ENCODE data around the gene S100A11. TPM values are rescaled to one million over a fixed set of nuclear protein-coding genes. Genes with fewer than 3 reads are reported as not detected.

S100A11 gene
- total RNA-seq, 1 donor from 2014 or later = 826 TPM

- no peak for DNase-seq (ENCODE audit: low read depth)
- TF ChIP-seq CTCF (IDR thresholded peaks at IDR 0.05; ENCODE audit: insufficient read depth, low read length, poor library complexity, severe bottlenecking) = no peak
- Histone ChIP-seq H3K27me3 (ENCODE audit: control insufficient read depth, insufficient read depth, low read length) (no peaks in the 10 kb centered on the region), H3K4me3 (ENCODE audit: low read depth, low read length) (no peak overlapping the region), H3K36me3 (ENCODE audit: control insufficient read depth, insufficient read depth, low read length) (no peaks in the 10 kb centered on the region)
Measured at GRCh38 chr1:152044386-152044785, 7.6 kb upstream of the S100A11 start.

- no peak for TF ChIP-seq CTCF (IDR thresholded peaks at IDR 0.05; ENCODE audit: insufficient read depth, low read length, poor library complexity, severe bottlenecking)
- Histone ChIP-seq H3K27me3 (ENCODE audit: control insufficient read depth, insufficient read depth, low read length) (no peaks in the 10 kb centered on the region), H3K36me3 (ENCODE audit: control insufficient read depth, insufficient read depth, low read length) (no peaks in the 10 kb centered on the region), H3K4me3 (ENCODE audit: low read depth, low read length) (no peak overlapping the region)
- no peak for DNase-seq (ENCODE audit: low read depth)
Measured at GRCh38 chr1:152043870-152044269, 7.1 kb upstream of the S100A11 start.

- Histone ChIP-seq H3K27me3 (ENCODE audit: control insufficient read depth, insufficient read depth, low read length) (no peaks in the 10 kb centered on the region), H3K36me3 (ENCODE audit: control insufficient read depth, insufficient read depth, low read length) (no peaks in the 10 kb centered on the region), H3K4me3 (ENCODE audit: low read depth, low read length) (no peak overlapping the region)
- no peak for TF ChIP-seq CTCF (IDR thresholded peaks at IDR 0.05; ENCODE audit: insufficient read depth, low read length, poor library complexity, severe bottlenecking)
- no peak for DNase-seq (ENCODE audit: low read depth)
Measured at GRCh38 chr1:152042030-152042429, 5.2 kb upstream of the S100A11 start.

GRCh38 chr1:152039886-152040285 lies 3.1 kb upstream of the S100A11 start:
- Histone ChIP-seq H3K4me3 (ENCODE audit: low read depth, low read length) (no peak overlapping the region), H3K27me3 (ENCODE audit: control insufficient read depth, insufficient read depth, low read length) (no peaks in the 10 kb centered on the region), H3K36me3 (ENCODE audit: control insufficient read depth, insufficient read depth, low read length) (no peaks in the 10 kb centered on the region)
- DNase-seq (ENCODE audit: low read depth) = no peak
- TF ChIP-seq CTCF (IDR thresholded peaks at IDR 0.05; ENCODE audit: insufficient read depth, low read length, poor library complexity, severe bottlenecking) = no peak

- no peak for DNase-seq (ENCODE audit: low read depth)
- H3K36me3 ChIP-seq (ENCODE audit: control insufficient read depth, insufficient read depth, low read length) = no peaks in the 10 kb centered on the region
- H3K4me3 ChIP-seq (ENCODE audit: low read depth, low read length) = no peak overlapping the region
- H3K27me3 ChIP-seq (ENCODE audit: control insufficient read depth, insufficient read depth, low read length) = no peaks in the 10 kb centered on the region
- no peak for TF ChIP-seq CTCF (IDR thresholded peaks at IDR 0.05; ENCODE audit: insufficient read depth, low read length, poor library complexity, severe bottlenecking)
Measured at GRCh38 chr1:152039461-152039860, 2.7 kb upstream of the S100A11 start.

GRCh38 chr1:152038871-152039270 lies 2.1 kb upstream of the S100A11 start:
- no peak for TF ChIP-seq CTCF (IDR thresholded peaks at IDR 0.05; ENCODE audit: insufficient read depth, low read length, poor library complexity, severe bottlenecking)
- DNase-seq (ENCODE audit: low read depth) = no peak
- Histone ChIP-seq H3K27me3 (ENCODE audit: control insufficient read depth, insufficient read depth, low read length) (no peaks in the 10 kb centered on the region), H3K36me3 (ENCODE audit: control insufficient read depth, insufficient read depth, low read length) (no peaks in the 10 kb centered on the region), H3K4me3 (ENCODE audit: low read depth, low read length) (no peak overlapping the region)
